Ecto neural progenitor cell (in vitro differentiated cells): ENCODE measurements around the gene UTS2B.
"Not testable (repeated sequence)": the region's sequence is repeated elsewhere in the genome, so short reads cannot be mapped to it uniquely, and the experiment has no call there.

Source experiments
- DNase-seq: peaks from one replicate; pipeline ENCODE4 v3.0.0-alpha.2; 2018; ENCODE audit warnings: low spot score

The UTS2B gene

DNA sequence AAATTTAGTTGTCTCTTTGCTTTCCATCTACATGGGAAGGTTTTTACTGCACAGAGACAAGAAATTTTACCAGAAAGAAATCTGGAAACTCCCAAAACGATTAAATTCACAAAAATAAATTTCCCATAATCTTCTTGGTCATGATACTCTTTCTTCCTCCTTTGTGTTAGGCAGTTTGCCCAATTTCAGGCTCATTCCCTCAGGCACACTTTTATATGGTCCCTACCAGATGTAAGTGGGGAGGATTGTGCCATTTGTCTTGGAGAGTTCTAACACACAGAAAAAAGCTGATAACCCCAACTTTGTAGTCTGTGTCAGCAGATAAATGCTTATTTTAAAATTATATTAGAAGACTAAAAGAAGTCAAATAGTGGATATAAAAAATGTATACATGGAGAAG, 50.2 kb downstream of the UTS2B start:
- DNase-seq: no peak

DNA sequence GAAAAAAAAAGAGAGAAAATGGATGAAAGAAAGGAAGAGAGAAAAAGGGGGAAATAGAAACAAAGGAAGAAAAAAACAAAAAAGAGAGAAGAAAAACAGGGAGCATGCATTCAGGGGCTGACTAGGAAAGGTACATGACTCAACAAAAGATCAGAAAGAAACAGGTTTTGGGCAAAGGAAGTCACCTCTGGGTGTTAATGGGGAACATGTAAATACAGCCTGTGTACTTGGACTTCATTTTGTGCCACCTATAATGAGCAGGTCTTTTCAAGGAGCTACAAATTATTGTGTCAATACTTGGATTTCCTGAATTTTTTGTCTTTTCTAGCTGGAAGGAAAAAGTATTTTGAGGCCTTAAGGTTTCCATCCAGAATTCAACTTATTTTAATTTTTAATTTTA, 54.6 kb downstream of the UTS2B start:
- DNase-seq: no peak

DNA sequence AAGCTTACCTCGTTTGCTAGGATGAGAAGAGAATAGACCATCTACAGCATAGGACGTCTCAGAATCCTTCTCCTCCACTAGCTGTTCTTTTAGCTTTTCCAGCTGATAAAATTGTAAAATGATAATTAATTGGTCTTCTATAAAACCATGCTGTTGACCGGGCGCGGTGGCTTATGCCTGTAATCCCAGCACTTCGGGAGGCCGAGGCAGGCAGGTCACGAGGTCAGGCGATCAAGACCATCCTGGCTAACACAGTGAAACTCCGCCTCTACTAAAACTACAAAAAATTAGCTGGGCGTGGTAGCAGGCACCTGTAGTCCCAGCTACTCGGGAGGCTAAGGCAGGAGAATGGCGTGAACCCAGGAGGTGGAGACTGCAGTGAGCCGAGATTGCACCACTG, 55.1 kb downstream of the UTS2B start:
- DNase-seq: not testable (repeated sequence)

DNA sequence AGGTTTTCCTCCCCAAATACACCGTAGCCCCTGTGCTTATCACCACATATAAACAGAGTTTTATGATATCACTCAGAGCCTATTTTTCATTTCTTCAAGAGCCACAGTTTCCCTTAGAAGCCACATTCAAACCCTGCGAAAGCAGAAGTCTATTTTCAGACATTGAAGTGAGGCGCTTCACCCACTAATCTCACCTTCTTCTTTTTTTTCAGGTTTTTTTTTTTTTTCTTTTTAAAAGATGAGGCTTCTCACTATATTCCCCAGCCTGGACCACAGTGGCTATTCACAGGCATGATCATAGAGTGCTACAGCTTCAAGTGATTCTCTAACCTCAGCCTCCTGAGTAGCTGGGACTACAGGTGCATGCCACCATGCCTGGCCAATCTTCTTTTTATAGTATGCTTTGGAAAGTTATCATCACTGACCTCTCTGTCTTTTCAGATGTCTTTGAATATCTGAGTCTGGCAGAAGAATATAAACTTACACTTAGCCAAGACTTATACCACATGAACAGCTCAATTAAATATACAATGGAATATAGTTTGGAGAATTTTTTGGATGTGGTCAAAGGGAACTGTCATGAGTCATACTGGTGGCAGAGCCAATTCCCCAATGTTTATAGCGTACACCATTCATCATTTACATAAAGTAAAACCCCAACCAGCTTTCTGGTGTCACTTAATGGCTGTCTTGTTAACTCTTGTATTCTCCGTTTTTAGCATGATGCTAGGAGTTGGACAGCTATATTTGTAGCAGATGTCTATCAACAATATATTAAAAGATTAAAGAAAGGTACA, 60.8 kb downstream of the UTS2B start:
- no peak for DNase-seq

DNA sequence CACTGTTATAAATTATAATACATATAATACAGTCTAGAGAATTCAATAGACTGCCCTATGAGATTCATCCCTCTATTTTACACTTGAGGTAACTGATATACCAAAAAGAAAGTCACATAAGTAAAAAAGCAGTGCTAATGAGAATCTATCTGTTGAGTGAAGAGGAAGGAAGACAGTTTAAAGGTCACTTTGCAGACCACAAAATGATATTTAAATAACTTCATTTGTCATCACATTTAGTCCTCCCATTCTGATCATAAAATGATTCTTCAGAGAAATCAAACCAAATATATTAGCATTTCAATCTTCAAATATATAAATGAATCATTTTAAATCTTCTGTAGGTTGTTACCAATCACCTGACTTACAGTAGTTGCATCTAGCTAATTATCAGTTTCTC, 61.6 kb downstream of the UTS2B start:
- no peak for DNase-seq

DNA sequence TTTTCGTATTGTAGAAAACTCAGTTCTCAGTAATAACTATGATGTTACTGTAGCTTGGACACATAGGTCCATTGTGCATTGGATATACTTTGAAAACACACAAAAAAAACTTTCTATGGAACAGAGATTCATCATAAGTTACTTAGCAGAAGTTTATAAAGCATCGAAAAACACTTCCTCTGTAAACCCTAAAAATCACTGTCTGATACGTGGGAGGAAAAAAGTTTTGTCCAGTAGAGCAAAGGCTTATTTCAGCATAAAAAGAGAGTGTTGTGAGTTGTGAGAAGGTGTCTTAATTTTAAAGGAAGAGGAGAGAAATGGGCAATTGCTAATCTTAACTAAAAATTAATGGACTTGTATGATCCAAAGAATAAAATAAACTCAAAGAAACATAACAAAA, 66.5 kb downstream of the UTS2B start:
- DNase-seq: no peak

DNA sequence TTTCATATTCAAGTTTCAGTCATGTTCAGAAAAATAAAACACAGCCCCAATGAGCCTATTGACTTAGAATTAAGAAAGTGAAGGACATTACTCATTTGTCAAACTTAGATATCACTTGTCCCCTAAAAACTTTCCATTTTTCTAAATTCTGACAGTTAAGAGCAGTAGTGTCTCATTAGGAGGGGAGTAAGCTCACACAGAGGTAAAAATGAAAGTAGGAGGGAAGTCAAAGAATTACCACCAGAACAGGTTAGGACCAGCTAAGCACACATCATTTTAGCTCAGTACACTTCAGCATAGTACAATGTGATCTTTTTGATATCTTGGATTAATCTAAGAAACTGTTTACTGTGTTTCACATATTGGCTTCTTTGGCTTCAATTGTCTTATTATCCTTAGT, 67.0 kb downstream of the UTS2B start:
- DNase-seq: no peak

DNA sequence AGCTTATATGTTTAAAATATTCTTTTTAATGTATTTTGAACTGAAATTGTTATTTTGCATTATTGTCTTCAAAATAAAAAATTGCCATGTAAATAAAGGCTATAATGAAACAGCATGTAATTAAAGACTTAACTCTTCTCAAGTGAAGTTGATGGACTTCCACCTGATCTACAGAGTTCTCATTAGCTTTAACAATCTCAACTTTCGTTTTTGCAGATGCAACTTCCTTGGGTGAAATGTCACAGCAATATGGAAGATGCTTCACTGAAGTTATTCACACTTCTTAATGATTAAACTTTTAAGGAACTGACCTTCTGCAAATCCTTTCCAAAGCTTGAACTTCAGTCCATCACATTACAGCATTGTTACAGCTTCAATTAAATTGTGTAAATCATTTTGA, 67.7 kb downstream of the UTS2B start:
- no peak for DNase-seq

DNA sequence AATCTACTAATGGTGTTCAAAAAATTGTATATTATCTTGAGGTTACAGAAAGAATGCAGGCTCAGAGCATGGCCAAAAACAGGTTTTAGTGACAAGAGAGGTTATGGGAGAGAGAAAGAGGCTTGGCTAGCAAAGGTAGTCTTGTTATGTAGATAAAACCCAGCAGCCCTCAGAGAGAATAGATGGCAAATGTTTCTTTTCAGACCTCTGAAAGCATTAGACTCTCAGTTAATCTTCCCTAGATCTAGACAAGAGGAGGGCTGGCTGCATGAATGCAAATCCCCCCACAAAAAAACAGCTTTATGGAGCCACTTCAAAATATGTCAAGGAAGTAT, 69.1 kb downstream of the UTS2B start:
- DNase-seq: no peak

DNA sequence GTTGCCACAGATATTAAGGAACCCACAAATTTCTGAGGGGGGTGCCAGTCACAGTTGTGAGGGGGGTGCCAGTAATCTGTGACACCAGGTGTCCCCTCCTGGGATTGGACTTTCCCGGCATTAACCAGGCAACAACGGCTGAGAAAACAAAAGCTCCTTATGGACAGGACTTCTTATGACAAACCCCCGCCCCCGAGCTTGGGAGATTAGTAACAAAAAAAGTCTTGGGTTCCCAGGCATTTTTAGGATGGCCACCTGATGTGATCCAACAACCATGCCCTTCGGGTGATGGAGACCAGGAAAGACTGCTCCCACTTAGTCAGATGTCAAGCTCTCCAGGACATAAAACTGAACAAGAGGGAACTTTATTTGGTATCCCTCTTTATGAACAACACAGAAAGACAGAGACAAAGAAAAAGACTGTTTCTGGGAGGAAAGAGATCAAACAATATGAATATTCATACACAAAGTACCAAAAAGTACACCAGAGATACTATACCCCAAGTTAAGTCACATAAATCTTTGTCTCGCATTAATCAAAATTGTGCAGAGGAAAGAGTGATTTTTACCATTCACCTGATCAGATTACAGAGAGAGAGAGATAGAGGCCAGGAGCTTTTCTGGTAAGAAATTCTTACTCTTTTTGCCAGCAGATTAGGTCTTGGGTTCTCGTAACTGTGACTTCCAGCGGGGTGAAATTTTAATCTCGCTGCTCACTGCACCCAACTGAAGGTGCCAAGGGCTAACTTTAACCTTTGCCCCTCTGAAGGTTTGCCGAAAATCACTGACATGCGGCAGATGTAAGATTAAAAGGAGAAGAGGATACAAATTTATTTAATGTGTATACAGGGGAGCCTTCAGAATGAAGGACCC, 69.7 kb downstream of the UTS2B start:
- DNase-seq: peak; percentile 65

DNA sequence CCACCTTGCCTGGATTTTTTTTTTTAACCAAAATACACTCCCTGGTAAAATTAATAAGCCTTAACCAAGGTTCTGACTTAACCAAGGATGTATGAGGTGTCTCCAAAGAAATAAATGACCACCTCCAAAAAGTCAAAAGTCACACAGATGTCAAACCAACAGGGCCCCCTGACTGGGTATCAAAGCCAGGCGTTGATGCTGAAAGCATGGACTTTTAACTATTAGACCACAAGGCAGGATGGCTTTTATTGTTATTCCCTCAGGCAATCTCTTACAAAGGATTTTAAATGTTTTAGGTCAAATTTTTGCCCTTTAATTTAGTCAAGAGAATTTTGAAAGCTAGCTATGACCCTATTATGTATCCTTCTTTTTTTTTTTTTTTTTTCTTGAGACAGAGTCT, 70.8 kb downstream of the UTS2B start:
- DNase-seq: no peak

DNA sequence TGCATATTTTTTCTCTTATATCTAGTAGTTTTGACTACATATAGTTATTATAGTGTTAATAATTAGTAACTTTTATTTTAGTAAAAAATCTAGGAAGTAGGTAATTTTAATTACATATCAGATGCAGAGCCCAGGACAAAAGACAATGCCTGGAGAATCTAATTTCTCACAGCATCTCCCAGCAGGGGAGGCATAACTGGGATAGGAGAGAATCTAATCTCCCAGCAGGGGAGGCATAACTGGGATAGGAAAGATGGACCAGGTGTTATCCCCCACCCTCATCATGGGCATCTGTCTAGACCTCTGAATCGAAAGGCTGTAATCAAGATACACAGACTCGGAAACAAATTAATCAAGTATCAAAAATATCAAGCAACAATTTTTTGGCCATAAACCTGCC, 73.0 kb downstream of the UTS2B start:
- no peak for DNase-seq

DNA sequence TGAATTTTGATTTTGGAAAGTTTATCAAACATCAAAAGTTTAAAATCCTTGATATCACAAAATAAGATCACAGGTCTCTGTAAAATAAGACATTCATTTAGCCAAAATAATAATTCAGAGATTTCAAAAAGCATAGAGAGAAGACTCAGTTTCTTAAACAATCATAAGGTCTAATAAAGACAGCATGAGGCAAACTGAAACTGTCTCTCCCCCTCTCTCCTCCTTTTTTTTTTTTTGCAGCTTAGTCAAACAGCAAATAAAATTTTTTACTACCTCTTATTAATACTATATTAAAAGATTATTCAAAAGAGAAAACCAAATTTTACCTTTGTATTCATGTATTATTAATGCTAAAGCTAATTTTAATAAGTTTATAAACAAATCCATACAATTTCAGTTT, 73.9 kb downstream of the UTS2B start:
- DNase-seq: no peak

DNA sequence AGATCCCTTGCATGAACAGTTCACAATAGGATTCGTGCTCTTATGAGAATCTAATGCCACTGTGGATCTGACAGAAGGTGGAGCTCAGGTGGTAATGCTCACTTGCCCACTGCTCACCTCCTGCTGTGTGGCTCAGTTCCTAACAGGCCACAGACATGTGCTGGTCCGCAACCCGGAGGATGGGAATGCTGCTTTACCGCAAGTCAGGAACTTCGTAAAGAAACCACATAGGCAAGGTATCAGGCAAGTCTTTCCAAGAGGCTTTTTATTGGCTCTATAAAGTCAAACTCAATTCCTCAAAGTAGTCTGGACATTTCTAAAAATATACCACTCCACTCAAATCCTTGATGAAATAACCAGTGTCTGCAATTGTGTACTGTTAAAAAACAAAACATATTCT, 75.2 kb downstream of the UTS2B start:
- no peak for DNase-seq

DNA sequence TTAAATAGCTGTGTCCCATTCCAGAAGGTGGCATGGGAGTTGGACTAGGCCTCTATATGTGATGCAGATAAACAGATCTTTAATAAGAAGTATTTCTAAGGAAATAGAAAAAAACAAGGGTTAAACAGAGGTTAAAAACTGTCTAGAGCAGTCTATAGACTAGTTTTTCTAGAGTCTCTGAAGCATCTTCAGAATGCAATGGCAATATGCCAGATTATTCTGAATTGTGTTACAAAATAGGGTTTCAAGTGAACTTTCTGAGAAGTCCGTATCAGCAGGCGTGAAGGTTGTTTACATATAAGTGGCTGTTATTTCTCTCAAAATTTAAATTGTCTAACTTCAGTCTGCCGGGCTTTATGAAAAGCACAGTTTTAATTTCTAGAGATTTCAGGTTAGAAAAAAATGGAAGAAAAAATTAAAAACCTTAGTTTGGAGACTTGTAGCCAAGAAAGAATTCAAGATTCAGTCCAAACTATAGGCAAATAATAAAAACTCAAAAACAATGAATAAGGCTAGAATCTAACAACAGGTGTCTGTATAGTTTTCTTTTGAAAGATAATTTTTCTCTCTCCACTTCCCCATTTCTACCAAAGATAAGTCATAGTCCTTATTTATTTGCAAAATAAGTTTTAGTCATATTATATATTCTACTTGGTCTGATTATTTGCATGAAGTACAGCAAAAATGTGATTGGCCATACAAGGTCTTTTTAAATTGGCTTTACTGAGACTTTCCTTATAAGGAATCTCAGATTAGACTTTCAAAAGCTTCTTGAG, 76.0 kb downstream of the UTS2B start:
- no peak for DNase-seq

DNA sequence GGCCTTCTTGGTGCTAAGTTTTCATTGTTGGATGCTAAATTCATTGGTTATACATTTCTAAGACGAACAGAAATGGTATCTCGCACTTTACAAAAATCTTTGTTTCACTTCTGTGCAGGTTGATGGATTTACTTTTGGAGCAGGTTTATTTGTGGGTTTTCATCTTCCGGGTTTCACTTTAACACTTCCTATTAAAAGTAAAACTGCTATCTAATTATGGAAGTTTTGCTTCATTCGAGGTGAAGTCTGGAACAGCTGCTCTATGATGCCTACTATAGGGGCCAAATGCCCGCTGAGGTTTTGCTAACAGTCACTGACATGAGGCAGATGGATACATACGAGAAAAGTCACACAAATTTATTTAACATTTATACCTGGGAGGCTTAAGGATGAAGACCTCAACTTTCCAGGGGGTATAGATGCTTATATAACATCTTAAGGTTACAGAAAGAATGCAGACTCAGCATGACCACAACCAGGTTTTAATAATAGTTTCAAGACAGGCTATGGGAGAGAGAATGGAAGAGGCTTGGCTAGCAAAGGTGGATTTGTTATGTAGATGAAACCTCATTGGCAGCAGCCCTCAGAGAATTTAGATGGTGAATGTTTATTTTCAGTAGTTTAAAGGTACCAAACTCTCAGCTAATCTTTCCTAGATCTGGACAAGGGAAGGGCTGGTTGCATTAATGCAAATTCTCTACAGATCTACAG, 77.1 kb downstream of the UTS2B start:
- no peak for DNase-seq

DNA sequence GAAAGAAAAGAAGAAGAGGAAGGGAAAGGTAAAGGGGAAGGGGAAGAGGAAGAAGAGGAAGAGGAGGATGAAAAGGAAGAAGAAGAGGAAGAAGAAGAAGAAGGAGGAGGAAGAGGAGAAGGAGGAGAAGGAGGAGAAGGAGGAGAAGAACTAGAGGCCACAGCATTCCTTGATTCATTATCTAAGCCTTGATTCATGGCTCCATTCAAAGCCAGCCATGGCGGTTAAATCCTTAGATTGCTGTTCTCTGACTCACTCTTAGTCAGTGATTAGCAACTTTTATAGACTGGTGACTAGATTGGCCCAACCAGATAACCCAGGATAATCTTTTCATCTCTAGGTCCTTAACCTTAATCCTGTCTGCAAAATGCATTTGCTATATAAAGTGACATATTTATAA, 83.7 kb downstream of the UTS2B start:
- no peak for DNase-seq

DNA sequence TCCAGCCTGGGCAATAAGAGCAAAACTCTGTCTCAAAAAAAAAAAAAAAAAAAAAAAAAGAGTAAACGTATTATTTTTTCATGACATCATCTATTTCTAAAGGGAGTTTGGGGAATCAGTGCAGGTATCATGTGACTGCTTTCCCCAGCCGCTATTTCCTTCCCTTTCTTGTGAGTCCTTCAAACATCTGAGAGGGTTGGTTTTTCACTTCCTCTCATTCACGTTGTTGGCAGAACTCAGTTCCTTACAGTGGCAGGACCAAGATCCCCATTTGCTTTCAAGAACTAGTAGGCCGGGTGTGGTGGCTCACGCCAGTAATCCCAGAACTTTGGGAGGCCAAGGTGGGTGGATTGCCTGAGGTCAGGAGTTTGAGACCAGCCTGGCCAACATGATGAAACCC, 84.3 kb downstream of the UTS2B start:
- DNase-seq: not testable (repeated sequence)

DNA sequence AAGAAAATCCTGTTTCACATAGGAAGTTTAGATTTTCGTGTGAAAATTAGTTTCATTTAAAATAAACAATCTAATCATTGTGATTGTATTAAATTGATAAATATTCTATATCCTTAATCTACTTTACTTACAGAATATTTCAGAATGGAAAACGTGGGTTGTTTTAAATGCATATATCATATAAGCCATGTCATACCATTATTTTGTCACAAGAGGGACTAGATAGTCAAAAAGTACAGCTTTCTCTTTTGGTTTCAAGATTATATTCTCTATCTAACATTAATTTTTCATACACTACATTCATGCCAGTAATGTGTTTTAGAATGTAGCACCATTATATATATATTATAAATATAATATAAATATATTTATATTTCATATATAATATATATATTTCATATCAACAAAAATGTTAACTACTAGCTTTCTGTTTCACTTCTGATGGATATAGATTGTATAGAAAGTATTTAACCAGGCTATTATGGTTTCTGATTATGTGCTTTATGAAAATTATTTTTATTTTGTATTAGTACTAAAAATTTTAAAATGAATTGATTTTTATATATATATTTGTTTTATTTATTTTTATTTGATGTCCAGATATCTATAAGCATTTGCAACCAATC, 86.0 kb downstream of the UTS2B start:
- no peak for DNase-seq

DNA sequence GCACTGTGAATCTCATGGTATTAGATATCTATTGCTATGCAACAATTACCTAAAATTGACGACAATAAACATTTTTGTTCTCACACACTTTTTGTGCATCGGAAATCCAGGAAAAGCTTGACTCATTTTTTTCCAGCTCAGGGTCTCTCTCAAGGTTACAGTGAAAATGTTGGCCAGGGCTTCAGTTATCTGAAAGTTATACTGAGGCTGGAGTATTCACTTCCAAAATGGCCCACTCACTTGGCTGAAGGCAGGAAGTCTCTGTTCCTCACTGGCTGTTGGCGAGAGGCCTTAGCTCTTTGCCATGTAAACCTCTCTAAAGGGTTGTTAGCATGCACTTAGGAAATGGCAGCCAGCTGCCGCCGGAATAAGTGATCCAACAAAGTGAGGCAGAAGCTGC, 89.8 kb downstream of the UTS2B start:
- no peak for DNase-seq

DNA sequence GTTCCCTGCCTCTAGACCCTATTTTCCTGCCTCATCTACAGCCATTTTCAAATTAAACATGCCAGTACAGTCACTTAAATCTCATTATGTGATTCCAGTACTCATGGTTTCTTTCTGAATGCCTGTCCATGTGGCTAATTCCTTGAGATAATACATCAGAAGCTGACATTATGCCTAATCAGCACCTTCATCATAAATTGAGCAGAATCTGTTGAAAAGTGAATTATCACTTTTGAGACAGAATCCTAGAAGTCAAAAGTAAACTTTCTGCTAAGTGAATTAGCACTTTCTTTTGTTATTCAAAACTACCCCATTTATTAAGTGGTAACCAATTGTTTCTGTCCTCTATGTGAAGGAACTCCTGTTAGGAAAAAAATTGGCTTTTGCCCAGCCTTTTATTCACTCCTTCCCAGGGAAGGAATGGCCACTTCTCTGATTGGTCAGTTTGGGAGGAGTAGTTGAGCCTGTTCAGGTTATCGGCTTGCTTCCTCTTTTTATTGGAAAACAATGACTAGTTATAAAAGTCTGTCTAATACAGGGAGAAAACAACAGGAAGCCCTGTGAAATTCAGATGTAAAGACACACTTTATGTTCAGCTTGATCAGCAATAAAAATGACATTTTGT, 90.8 kb downstream of the UTS2B start:
- DNase-seq: no peak
